Sigmoid colon (tissue), 7 donors: ENCODE measurements around the gene VMP1. TPM values are rescaled to one million over a fixed set of nuclear protein-coding genes. Genes with fewer than 3 reads are reported as not detected.

Source experiments
- DNase-seq: peaks from one replicate; pipeline ENCODE4 v3.0.0-alpha.2; 2019
- H3K27ac ChIP-seq, 4 donors: fragments of 200-600 bp; sonication (generic); one replicate each; pipeline ENCODE4 v1.5.1; 2016 to 2019; ENCODE audit warnings: mild to moderate bottlenecking in 1 of 4
- H3K27me3 ChIP-seq, 3 donors: fragments of 200-600 bp; sonication (generic); one replicate each; pipeline ENCODE4 v1.5.1; 2019; ENCODE audit warnings: mild to moderate bottlenecking in 1 of 3
- H3K36me3 ChIP-seq, 4 donors: fragments of 200-600 bp; sonication (generic); one replicate each; pipeline ENCODE4 v1.5.1; 2016 to 2019
- H3K4me1 ChIP-seq, 4 donors: fragments of 200-600 bp; sonication (generic); one replicate each; pipeline ENCODE4 v1.5.1; 2017 to 2019
- H3K4me3 ChIP-seq, 4 donors: fragments of 200-600 bp; sonication (generic); one replicate each; pipeline ENCODE4 v1.5.1; 2017 to 2019; ENCODE audit warnings: mild to moderate bottlenecking in 2 of 4, moderate library complexity in 1 of 4
- H3K9me3 ChIP-seq, 4 donors: fragments of 200-600 bp in 3 of 4; sonication (generic) in 3 of 4; one replicate each; pipeline versions ENCODE4 v1.5.1 to v1.6.1; 2013 to 2019
- EP300 ChIP-seq, 4 donors: sonication (generic); formaldehyde crosslinking; IDR thresholded peaks; one replicate each; pipeline ENCODE4 v1.6.1; 2017; ENCODE audit warnings: antibody characterized with exemption in 4 of 4
- POLR2A ChIP-seq, 2 donors: fragments of 450-650 bp; IDR thresholded peaks; one replicate each; pipeline ENCODE4 v1.6.1; 2016; ENCODE audit warnings: antibody characterized with exemption in 2 of 2, mild to moderate bottlenecking in 2 of 2, moderate library complexity in 2 of 2
- POLR2AphosphoS5 ChIP-seq, 4 donors: sonication (generic); formaldehyde crosslinking; IDR thresholded peaks; one replicate each; pipeline ENCODE4 v1.6.1; 2017; ENCODE audit warnings: antibody characterized with exemption in 4 of 4
- WGBS, 2 donors: extraction: QIAGEN DNeasy Blood & Tissue Kit; methylation state at CpG; one replicate each; pipeline ENCODE4 v1.1.7; 2013; 5-methylcytosine and 5-hydroxymethylcytosine counted together
- intact Hi-C: fragments of 100-400 bp; cut with DNase I; formaldehyde crosslinking; loops from one replicate; pipeline ENCODE4 v1.15.1; 2023
- polyA plus RNA-seq, 3 donors: library from polyadenylated mRNA; stranded (reverse); fragments of 200-250 nt; gene quantifications; one replicate each; pipeline ENCODE4 v1.2.3, GENCODE V29; 2013
- total RNA-seq, 4 donors: library from RNA; depleted of rRNA; stranded (reverse); fragments of >200 nt; gene quantifications; one replicate each; pipeline ENCODE4 v1.1.0, GENCODE V29; 2016
- TF ChIP-seq, protein P1 (sequence below), 4 experiments: fragments of 450-650 bp in 3 of 4; fragments of 200-600 bp in 1 of 4; IDR thresholded peaks; one replicate each; pipeline ENCODE4 v1.5.1; 2016 to 2019; ENCODE audit warnings: antibody characterized with exemption in 4 of 4, mild to moderate bottlenecking in 3 of 4, moderate library complexity in 2 of 4
- donor health status: healthy with polysubstance abuse.
- donor health status: Bipolar disorder and iron deficiency.
- donor health status: healthy.

Gene VMP1
- total and polyA plus RNA-seq, 7 donors = 26.1 to 247 (median 132) TPM

DNA sequence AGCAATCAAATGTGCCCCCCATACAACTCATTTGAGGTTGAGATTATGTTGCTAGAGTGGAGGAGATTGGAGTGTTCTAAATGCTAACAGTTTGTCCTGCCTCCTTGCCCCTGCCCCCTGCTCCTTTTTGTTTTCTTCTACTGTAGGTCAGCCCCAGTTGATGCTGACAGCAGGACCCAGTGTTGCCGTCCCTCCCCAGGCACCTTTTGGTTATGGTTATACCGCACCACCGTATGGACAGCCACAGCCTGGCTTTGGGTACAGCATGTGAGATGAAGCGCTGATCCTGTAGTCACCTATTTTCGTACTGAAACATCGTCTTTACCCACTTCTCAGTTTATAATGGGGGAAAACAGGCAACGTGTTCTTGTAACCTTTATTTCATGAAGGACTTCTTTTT, 13.9 kb upstream of the VMP1 start:
- no peak for DNase-seq
- Histone ChIP-seq H3K27me3 (no peaks in the 10 kb centered on the region), H3K4me3 (no peak overlapping the region), H3K36me3 (peaks cover 20 to 100% (median 55%) of the 10 kb centered on the region in 4 donors), H3K4me1 (no peaks in the 10 kb centered on the region), H3K27ac (no peak overlapping the region), H3K9me3 (no peaks in the 10 kb centered on the region)
- TF ChIP-seq POLR2AphosphoS5 (IDR thresholded peaks at IDR 0.05) (no peak), EP300 (IDR thresholded peaks at IDR 0.05) (no peak), POLR2A (IDR thresholded peaks at IDR 0.05) (no peak)
- TF ChIP-seq, protein P1, sequence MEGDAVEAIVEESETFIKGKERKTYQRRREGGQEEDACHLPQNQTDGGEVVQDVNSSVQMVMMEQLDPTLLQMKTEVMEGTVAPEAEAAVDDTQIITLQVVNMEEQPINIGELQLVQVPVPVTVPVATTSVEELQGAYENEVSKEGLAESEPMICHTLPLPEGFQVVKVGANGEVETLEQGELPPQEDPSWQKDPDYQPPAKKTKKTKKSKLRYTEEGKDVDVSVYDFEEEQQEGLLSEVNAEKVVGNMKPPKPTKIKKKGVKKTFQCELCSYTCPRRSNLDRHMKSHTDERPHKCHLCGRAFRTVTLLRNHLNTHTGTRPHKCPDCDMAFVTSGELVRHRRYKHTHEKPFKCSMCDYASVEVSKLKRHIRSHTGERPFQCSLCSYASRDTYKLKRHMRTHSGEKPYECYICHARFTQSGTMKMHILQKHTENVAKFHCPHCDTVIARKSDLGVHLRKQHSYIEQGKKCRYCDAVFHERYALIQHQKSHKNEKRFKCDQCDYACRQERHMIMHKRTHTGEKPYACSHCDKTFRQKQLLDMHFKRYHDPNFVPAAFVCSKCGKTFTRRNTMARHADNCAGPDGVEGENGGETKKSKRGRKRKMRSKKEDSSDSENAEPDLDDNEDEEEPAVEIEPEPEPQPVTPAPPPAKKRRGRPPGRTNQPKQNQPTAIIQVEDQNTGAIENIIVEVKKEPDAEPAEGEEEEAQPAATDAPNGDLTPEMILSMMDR (IDR thresholded peaks at IDR 0.05) = no peak
- intact Hi-C loops = no loop called here
- 87 to 91% methylated on average over 7 of the region's 7 CpGs for WGBS, 2 donors

- no peak for DNase-seq
- Histone ChIP-seq H3K36me3 (peaks cover 20 to 100% (median 55%) of the 10 kb centered on the region in 4 donors), H3K4me3 (no peak overlapping the region), H3K4me1 (no peaks in the 10 kb centered on the region), H3K9me3 (no peaks in the 10 kb centered on the region), H3K27ac (no peak overlapping the region), H3K27me3 (no peaks in the 10 kb centered on the region)
- TF ChIP-seq POLR2AphosphoS5 (IDR thresholded peaks at IDR 0.05) (no peak), POLR2A (IDR thresholded peaks at IDR 0.05) (no peak), EP300 (IDR thresholded peaks at IDR 0.05) (no peak)
- TF ChIP-seq, protein P1 (IDR thresholded peaks at IDR 0.05) = no peak
- intact Hi-C loops = no loop called here
- 87 to 92% methylated on average over 2 of the region's 2 CpGs for WGBS, 2 donors
Observed at GRCh38 chr17:59694344-59694743, 13.1 kb upstream of the VMP1 start.

DNA sequence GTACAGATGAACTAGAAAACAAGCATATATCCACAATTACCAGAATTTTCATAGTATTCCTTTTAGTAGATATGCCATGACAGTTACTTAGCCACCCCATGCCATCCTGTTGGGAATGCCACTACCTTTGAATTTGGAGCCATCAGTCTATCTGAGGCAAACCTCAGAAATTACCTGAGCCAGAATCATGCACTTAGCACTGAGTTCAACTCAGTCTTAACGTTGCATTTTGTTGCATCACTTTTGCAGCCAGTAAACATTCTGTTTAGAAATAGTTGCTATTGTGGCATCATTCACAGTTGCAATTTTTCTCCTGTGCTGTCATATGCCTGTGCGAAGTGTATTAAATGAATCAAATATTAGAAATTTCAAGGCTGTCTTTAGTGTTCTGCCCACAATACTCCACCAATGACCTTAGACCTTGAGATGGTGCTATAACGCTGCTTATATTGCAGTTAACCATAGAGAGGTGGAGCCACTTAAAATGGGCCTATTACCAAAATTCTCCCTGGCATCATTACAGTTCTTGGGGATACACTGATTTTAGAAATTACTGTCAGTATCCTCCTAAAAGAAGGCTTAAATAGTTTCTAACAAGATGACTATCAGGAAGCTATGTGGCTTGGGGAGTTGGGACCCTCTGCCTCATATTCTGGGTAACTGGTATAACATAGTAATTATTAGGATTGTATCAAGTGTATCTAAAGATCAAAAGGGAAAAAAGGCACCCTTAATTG, 11.3 kb upstream of the VMP1 start:
- H3K4me1 ChIP-seq = no peaks in the 10 kb centered on the region
- no peak overlapping the region for H3K27ac ChIP-seq
- H3K9me3 ChIP-seq = no peaks in the 10 kb centered on the region
- H3K27me3 ChIP-seq = no peaks in the 10 kb centered on the region
- no peak overlapping the region for H3K4me3 ChIP-seq
- intact Hi-C loops = no loop called here
- no peak for DNase-seq
- peaks cover 17 to 95% (median 45%) of the 10 kb centered on the region in 4 donors for H3K36me3 ChIP-seq
- no peak for TF ChIP-seq POLR2AphosphoS5 (IDR thresholded peaks at IDR 0.05)
- TF ChIP-seq, protein P1 (IDR thresholded peaks at IDR 0.05) = no peak
- WGBS, 2 donors = 37 to 71% methylated on average over 3 of the region's 3 CpGs

GRCh38 chr17:59696682-59697277, 10.7 kb upstream of the VMP1 start:
- no peaks in the 10 kb centered on the region for H3K27me3 ChIP-seq
- H3K9me3 ChIP-seq = no peaks in the 10 kb centered on the region
- no peaks in the 10 kb centered on the region for H3K4me1 ChIP-seq
- no peak overlapping the region for H3K4me3 ChIP-seq
- intact Hi-C loops = no loop called here
- DNase-seq = no peak
- no peak for TF ChIP-seq POLR2AphosphoS5 (IDR thresholded peaks at IDR 0.05)
- peaks cover 16 to 89% (median 43%) of the 10 kb centered on the region in 4 donors for H3K36me3 ChIP-seq
- no peak overlapping the region for H3K27ac ChIP-seq
- 37 to 71% methylated on average over 2 of the region's 2 CpGs for WGBS, 2 donors

GRCh38 chr17:59698143-59698542, 9.3 kb upstream of the VMP1 start:
- Histone ChIP-seq H3K4me3 (no peak overlapping the region), H3K27me3 (no peaks in the 10 kb centered on the region), H3K36me3 (peaks cover 16 to 75% (median 31%) of the 10 kb centered on the region in 4 donors), H3K27ac (no peak overlapping the region), H3K4me1 (no peaks in the 10 kb centered on the region), H3K9me3 (no peaks in the 10 kb centered on the region)
- intact Hi-C loops = no loop called here
- no peak for DNase-seq
- 83 to 85% methylated on average over 4 of the region's 4 CpGs for WGBS, 2 donors
- no peak for TF ChIP-seq EP300 (IDR thresholded peaks at IDR 0.05)
- TF ChIP-seq, protein P1 (IDR thresholded peaks at IDR 0.05) = no peak
- TF ChIP-seq POLR2AphosphoS5 (IDR thresholded peaks at IDR 0.05) = no peak
